NCI-H2107 treated with DMSO at 0.1 percent for 48 hours (cell line): ENCODE results near the gene PIGBOS1.

Experiments
- DNase-seq: peaks from one replicate; lab custom pipeline; 2025; ENCODE audit not compliant: unreplicated experiment; lab: John Stamatoyannopoulos, UW

Gene PIGBOS1

GRCh38 chr15:55267401-55268175, 51.3 kb downstream of the PIGBOS1 start:
- no peak for DNase-seq
